ENCODE measurements around the gene HCN4.

HCN4 gene

GRCh38 chr15:73328149-73328820 is 40.5 kb downstream of the HCN4 start:
- no peak for DNase-seq (ENCODE audit: low read depth in 1 of 2, low spot score in 1 of 2)

- DNase-seq (ENCODE audit: low read depth in 1 of 2, low spot score in 1 of 2): no peak
These were observed 42.6 kb downstream of the HCN4 start for GRCh38 chr15:73326157-73326556.

GRCh38 chr15:73325191-73325861 is 43.4 kb downstream of the HCN4 start:
- no peak for DNase-seq (ENCODE audit: low read depth in 1 of 2, low spot score in 1 of 2)

GRCh38 chr15:73324496-73325170 is 44.1 kb downstream of the HCN4 start:
- no peak for DNase-seq (ENCODE audit: low read depth in 1 of 2, low spot score in 1 of 2)

- no peak for DNase-seq (ENCODE audit: low read depth in 1 of 2, low spot score in 1 of 2)
These were observed 44.8 kb downstream of the HCN4 start for GRCh38 chr15:73323956-73324355.

- no peak for DNase-seq (ENCODE audit: low read depth in 1 of 2, low spot score in 1 of 2)
These were observed 45.3 kb downstream of the HCN4 start for GRCh38 chr15:73323374-73323955.

- DNase-seq (ENCODE audit: low read depth in 1 of 2, low spot score in 1 of 2): no peak
These were observed 45.9 kb downstream of the HCN4 start for GRCh38 chr15:73322665-73323373.

GRCh38 chr15:73321496-73322450 is 47.0 kb downstream of the HCN4 start:
- DNase-seq (ENCODE audit: low read depth in 1 of 2, low spot score in 1 of 2): no peak

- DNase-seq (ENCODE audit: low read depth in 1 of 2, low spot score in 1 of 2): no peak
These were observed 48.1 kb downstream of the HCN4 start for GRCh38 chr15:73320619-73321180.

GRCh38 chr15:73319460-73320245 is 49.1 kb downstream of the HCN4 start:
- DNase-seq (ENCODE audit: low read depth in 1 of 2, low spot score in 1 of 2): no peak

GRCh38 chr15:73318463-73319351 is 50.1 kb downstream of the HCN4 start:
- no peak for DNase-seq (ENCODE audit: low read depth in 1 of 2, low spot score in 1 of 2)

- no peak for DNase-seq (ENCODE audit: low read depth in 1 of 2, low spot score in 1 of 2)
These were observed 50.9 kb downstream of the HCN4 start for GRCh38 chr15:73317651-73318462.

- no peak for DNase-seq (ENCODE audit: low read depth in 1 of 2, low spot score in 1 of 2)
These were observed 54.9 kb downstream of the HCN4 start for GRCh38 chr15:73313861-73314260.

GRCh38 chr15:73308305-73308704 is 60.5 kb downstream of the HCN4 start:
- DNase-seq (ENCODE audit: low read depth in 1 of 2, low spot score in 1 of 2): no peak

- DNase-seq (ENCODE audit: low read depth in 1 of 2, low spot score in 1 of 2): no peak
These were observed 63.2 kb downstream of the HCN4 start for GRCh38 chr15:73305331-73306211.

- DNase-seq (ENCODE audit: low read depth in 1 of 2, low spot score in 1 of 2): no peak
These were observed 65.1 kb downstream of the HCN4 start for GRCh38 chr15:73303636-73304035.
